DMS 273 treated with DMSO at 0.1 percent for 48 hours (cell line): ENCODE data around the gene WASHC4.
"Not testable (repeated sequence)": the region's sequence is repeated elsewhere in the genome, so short reads cannot be mapped to it uniquely, and the experiment has no call there.

Source experiments
- DNase-seq: peaks from one replicate; lab custom pipeline; 2025; lab: John Stamatoyannopoulos, UW

The WASHC4 gene

DNA sequence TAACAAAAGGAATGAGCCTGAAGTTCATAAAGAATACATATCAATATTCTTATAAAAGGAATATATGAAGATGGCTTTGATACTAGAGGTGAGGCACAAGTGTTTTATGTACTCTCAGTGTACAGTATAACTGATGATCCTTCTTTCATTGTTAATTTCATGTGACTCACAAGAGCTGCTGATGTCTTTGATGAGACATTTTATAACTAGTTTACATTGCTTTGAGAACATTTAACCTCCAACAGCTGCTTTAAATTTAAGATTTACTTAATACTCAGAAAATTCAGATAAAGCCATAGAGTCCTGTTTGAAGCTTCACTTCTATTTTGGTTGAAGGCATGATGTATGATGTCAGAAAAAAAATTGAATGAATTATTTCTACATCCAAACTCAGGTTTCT is 59.8 kb downstream of the WASHC4 start:
- no peak for DNase-seq

DNA sequence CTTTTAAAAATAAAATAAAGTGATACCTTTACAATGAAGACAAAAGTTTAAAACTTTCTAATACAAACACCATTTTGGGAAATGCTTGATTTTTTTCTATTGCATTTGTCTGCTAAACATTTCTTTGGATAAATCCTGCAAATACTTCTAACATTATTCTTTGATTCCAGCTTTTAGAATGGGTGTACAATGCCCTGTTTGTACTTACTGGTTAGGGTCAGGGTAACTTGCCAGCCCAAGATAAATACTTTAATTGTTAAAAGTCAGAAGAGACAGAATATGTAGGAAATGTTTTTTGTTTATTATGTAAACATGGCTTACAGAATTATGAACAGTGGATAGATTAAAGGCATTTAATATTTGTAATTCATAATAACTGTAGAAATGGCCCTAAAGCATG is 60.5 kb downstream of the WASHC4 start:
- no peak for DNase-seq

DNA sequence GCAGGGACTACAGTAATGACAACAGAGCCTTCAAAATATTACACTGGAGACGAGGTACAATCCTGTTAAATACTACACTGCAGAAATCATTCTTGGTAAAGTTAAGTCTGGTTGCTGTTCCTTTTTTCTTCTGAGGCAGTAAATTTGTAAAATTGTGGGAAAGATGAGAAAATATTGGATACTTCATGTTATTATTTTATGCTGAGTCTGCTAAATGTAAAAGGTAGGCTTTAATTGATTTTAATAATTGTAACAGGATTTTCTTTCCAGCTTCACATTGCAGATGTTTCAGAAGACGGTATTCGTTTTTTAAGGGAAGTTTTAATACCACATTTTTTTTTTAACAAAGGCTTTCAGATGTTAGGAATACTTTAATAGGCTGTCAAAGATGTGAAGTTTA is 62.6 kb downstream of the WASHC4 start:
- no peak for DNase-seq

DNA sequence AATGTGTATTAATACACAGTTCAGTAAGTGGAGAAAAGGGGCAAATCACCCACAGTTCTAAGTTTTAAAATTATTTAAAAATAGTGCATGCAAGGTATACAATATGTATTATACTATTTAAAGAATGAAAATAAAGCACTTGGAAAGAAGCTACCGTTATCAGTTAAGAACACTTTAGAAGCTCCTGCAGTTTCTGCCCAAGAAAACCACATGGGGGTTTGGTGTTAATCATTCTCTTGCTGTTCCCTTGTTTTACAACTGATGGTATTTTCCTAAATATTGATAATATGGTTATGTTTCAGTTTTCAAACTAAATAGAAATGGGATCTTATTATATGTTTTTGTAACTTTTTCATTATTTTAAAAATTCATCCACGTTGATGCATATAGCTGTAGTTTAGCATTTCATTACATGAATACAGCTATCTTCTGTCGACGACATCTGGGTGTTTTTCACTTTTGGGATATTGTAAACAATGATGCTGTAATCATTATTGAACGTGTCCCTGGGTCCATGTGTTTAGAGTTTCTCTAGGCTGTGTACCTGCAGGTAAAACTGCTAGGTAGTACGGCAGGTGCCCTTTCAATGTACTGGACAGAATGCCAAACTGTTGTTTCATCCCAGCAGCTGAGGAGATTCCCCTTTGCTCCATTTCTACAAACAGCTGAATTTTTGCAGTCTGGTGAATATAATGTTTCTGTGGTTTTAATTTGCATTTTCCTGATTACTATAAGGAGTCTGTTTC is 64.3 kb downstream of the WASHC4 start:
- DNase-seq: no peak

DNA sequence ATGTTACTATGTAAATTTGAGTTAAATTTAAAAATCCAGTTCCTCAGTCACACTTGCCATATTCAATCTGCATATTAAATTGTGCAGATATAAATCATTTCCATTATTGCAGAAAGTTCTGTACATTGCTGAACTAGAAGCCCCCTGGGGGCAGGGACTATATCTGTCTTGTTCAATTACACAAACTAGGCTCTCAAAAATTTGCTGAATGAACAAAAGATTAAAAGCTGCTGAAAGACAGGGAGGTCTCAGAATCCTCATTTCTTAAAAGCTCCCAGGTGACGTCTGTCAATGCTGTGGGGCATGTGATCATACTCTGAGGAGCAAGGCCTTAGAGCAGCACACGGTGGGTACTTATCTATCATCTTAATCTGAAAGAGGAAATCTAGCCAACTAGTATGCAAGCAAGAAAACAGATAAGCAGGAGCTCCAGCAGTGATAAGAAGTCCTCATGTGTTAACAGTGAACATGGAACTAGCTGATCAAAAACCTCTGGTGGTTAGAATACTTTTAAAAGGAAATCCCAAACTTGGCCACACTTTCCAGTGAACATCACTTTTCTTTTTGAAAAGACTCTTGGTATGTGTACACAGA is 68.0 kb downstream of the WASHC4 start:
- no peak for DNase-seq

DNA sequence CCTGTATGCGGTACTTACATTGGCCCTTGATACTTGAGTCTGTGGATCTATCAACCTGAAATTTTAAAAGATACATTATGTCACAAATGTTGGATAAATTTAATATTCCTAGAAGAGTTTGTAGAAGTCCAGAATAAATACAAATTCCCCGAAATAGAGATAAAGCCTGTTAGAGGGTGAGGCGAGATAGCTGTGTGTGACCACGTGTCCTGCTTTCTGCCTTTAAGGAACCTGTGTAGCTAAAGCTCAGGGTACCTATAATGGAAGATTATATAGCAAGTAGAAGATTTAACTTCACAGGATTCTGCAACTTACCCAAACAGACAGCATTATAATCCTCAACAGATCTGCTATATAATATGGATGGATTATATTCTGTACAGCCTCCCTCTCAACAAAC is 69.7 kb downstream of the WASHC4 start:
- no peak for DNase-seq

DNA sequence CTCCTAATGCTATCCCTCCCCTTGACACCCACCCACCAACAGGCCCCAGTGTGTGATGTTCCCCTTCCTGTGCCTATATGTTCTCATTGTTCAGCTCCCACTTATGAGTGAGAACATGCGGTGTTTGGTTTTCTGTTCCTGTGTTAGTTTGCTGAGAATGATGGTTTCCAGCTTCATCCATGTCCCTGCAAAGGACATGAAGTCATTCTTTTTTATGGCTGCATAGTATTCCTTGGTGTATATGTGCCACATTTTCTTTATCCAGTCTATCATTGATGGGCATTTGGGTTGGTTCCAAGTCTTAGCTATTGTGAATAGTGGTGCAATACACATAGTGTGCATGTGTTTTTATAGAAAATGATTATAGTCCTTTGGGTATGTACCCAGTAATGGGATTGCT is 71.6 kb downstream of the WASHC4 start:
- not testable (repeated sequence) for DNase-seq

DNA sequence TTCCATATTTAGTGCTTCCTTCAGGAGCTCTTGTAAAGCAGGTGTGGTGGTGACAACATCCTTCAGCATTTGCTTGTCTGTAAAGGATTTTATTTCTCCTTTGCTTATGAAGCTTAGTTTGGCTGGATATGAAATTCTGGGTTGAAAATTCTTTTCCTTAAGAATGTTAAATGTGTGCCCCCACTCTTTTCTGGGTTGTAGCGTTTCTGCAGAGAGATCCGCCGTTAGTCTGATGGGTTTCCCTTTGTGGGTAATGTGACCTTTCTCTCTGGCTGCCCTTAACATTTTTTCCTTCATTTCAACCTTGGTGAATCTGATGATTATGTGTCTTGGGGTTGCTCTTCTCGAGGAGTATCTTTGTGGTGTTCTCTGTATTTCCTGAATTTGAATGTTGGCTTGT is 75.9 kb downstream of the WASHC4 start:
- not testable (repeated sequence) for DNase-seq

DNA sequence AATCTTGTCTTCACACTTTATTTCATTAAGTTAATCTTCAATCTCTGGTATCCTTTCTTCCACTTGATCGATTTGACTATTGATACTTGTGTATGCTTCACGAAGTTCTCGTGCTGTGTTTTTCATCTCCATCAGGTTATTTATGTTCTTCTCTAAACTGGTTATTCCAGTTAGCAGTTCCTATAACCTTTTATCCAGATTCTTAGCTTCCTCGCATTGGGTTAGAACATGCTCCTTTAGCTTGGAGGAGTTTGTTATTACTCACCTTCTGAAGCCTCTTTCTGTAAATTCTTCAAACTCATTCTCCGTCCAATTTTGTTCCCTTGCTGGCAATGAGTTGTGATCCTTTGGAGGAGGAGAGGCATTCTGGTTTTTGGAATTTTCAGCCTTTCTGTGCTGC is 76.4 kb downstream of the WASHC4 start:
- DNase-seq: not testable (repeated sequence)

DNA sequence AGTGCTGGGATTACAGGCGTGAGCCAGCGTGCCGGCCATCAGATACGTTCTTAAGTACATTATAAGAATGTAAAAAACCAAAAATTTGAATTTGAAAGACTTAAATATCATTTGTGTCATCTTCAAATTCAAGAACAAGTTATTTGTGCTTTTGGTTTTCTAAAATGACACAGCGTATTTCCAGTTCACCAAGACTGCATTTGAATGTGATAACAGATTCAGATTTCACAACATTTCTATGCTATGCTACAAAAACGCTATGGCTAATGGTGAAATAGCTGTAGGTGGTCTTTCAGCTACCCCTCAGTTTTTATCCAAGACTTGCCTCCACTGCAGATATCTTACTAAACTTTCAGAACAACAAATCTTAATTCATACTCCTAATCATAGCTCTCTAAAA is 81.8 kb downstream of the WASHC4 start:
- DNase-seq: no peak

DNA sequence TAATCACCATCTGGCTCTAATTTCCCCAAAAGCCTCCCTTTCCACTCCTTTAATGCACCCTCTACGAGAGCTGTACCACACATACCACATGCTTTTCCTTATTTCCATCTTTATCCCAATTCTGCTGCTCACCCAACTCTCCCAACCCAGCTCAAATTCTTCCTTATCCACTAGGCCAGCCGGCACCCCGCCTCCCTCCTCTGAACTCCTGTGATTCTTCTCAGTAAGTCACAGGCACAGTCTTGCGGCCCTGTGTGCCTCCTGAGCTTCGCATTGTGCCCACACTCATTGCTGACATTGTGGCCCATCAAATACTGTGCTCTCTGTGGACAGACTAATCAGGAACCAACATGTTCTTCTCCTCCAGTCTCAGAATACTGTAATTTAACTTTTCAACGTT is 83.0 kb downstream of the WASHC4 start:
- DNase-seq: no peak

DNA sequence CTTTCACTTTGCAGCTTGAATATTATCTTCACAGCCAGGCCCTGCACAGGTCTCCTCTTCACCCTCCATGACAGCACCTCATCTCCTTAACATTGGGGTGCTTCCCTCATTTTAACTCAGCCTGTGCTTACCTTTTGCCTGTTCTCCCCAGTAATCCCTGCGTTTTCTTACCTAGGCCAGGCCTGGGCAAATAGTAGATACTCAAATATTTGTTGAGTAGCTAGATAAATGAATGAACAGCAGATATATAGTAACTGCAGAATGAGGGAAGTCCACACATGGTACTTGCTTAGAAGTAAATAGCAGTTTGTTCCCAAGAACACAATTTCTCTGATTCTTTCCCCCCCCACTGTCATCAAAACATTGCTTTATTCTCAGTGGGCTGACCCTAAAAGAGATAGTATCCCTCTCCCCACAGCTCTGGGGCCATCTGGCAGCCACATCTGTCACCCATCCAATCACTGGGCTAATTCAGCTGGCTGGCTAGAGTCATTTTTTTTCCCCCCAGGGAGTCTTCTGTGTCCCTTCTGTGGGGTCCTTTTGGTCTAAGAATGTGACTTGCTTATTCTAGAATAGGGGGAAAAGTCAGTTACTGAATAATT is 85.2 kb downstream of the WASHC4 start:
- DNase-seq: no peak

DNA sequence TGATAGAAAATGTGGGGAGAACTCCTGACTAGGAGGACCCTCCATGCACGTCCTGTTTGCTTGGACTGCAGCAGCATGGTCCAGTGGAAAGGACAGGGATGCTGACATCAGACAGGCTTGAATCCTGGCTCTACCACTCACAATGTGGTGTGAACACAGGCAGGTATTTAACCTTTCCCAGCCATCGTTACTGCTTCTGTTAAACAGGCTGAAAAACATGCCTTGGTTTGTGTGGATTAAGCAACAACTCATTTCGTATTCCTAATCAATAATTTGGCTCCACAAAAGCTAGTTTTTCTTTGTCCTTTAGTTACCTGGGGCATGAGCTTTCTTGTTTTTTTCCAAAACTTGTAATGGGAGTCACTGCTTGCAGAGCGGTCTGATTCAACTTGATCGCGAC is 87.4 kb downstream of the WASHC4 start:
- no peak for DNase-seq

DNA sequence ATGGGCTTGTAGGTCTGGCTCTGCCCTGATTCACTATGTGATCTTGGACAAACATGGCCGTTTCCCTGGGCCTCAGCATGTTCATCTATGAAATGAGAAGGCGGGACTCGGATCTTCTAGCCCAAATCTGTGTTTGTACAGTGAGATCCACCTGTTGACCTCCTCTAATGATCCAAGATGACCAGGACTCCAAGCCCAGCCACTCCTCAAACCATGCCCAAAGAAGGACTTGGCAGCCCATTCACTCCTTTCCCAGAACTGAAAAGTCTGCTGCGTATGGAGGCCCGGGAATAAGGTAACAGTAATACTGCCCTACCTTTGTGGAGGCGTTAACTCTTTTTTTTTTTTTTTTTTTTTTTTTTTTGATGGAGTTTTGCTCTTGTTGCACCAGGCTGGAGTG is 88.6 kb downstream of the WASHC4 start:
- no peak for DNase-seq

DNA sequence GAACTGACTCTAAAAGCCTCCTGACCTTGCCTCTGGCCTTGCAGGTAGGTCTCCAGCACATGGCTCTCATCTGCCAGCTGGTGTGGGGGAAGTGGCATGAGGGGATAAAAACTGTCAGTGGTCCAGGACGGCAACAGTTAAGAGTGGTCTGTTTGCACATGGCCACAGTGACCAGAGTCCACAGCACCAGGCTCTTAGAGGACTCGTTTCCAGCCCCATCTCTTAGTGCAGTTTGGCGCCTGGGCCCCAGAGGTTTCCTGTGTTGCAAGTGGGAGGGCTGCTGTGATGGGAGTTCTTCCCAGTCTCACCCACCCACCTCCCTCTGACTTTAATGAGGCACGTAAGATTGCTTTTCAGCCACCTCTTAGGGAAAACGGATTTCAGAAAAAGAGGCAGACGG is 91.4 kb downstream of the WASHC4 start:
- DNase-seq: no peak

DNA sequence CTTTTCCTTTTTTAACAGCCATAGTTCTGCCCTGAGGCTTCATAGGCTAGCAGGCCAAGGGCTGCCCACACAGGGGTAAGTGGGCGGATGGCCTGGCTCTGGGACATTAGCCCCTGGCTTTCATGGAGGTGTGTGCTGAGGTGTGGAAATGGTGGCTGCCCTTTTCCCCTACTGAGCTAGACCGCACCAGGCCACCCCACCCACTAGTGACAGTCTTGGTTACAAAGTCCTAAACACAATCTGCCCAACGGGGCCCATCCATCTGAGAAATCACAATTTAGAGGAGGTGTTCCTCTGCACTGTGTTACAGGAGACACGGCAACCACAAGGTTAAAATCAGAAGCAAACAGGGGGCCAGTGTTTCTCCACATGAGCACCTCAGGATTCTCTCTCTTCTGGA is 92.9 kb downstream of the WASHC4 start:
- DNase-seq: no peak

DNA sequence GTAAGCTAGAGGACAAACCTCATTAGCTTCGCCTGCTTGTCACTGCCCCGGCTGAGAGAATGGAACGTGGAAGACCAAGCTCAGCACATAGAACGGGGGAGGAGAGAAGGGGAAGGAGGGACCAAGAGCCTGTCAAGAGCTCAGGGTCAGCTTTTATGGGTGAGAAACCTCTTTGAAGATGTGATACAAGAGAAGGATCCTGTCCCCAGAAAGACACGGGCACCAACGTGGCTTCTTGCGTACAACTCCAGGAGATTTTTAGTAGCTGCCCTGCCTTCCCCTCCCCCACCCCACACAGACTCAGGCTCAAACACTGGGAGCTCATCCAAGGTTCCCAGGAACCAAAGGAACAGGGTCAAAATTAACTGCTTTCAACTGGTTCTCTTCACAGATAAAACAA is 93.8 kb downstream of the WASHC4 start:
- no peak for DNase-seq

DNA sequence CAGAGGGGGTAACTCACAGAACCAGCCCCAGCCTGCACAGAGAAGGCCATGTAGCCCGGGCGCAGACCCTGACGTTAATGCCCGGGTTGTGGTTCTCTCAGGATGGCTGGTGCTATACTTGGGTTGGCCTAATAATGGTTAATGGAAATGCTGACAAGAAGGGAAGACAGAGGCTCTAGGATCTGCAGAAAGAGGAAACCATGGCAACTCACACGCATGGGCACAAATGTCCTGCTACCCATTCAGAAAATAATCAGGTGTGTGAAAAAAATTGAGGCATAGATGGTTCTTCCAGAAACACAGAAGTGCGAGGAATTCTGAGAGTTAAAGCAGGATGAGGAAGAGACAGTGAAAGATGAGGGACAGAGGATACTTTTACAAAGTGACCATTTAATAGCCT is 94.7 kb downstream of the WASHC4 start:
- DNase-seq: no peak

DNA sequence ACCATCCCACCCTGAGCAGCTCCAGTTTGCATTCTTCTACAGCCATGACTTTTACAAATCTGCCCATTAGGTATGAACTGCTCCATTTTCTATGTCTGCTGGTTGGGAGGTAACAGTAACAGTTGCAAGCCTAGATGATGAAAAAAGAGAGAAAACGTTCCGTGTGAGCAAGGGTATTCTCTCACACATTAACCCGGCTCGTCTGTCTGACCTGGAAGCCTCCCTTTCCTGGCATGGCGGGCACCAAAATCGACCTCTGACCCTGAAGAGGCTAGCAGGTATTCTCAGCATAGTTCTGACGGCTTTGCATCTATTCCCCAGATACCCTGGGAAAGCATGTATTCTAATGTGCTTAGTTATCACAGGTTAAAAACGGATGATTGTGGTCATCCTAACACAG is 96.6 kb downstream of the WASHC4 start:
- no peak for DNase-seq

DNA sequence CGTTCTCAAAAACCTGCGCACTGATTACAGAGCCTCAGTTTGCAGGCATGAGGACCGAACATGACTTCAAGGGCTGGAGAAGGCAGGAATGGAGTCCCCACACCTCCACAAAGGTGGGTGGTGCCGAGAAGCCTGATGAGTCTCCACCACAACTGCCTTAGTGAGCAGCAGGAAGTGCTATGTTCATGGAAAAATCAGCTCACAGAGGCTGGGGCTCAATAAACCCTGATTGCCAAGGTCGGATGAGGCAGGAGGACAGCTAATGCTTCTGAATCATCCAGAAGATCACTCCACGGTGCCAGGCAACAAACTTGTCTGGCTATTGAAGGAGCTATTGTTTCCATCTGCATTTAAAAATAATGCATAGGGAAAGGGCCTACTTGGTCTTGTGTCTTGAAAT is 97.4 kb downstream of the WASHC4 start:
- no peak for DNase-seq

DNA sequence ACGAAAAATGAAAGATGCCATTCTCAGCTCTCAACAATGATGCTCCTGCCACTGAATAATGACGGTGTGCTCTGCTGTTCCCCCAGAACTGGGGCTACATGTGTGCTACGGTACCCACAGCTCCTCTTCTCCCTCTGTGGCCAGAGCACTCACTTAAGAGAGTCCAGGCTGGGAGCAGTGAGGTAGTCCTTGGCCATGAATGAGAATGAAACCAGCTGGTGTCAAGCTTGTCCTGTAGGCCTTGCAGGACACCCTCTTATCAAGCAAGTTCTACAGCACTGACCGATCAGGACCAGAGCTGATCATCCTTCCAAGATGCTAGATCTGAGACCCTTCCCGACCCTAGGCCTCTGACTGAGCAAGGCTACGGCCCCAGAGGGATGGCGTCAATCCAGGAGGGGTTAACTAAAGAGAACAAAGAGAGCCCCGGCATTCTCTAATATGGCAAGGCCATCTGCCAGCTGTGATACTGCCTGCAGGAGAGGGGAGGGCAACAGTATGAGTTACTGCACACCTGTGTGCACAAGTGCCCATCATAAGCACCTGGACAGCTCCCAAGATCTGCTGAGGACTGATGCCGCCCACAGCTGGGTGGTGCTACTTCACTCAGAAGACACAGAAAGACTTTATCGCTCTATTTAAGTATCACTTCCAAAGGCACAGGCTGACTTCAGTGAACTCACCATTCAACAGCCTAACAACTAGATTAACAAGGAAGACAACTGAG is 98.0 kb downstream of the WASHC4 start:
- DNase-seq: no peak

DNA sequence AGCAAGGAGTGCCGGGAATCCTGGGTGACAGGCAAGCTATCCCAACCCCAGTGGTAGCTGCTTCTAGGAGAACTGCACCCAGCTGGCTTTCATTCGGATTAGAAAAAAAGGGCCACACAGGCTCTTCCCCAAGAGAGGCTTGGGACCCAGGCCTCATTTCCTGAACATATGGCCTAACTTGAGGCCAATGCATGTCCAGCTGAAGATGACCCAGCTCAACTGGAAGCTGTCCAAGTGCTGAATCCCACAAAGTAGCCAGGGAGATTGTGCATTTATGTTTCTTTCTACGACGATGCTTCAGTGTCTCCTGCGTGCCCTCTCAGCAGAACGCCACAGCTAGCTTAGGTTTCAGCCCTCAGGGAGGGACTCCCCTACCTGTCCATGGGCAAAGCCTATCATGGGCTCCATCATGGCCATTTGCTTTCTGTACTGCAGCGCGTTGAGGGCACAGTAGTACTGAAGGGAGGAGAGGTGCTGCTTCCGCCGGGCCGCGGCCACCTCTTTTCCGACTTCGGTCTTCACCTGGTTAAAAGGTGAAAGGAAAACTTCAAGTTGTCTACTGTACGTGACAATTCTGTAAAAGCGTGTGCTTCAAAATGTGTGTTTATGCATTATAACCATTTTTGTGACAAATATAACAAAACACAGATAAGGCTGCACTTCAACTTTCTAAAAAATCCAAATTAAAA is 99.3 kb downstream of the WASHC4 start:
- DNase-seq: no peak
